Hepatocyte (in vitro differentiated cells): ENCODE measurements around the gene AKT1.

Experiments used
- EZH2 ChIP-seq: fragments of 200-600 bp; sonication (generic); IDR thresholded peaks from 2 replicates; pipeline ENCODE4 v1.6.1; 2016; ENCODE audit warnings: antibody characterized with exemption, mild to moderate bottlenecking, borderline replicate concordance
- EZH2phosphoT487 ChIP-seq: fragments of 200-600 bp; sonication (generic); IDR thresholded peaks from one replicate; pipeline ENCODE4 v1.6.1; 2018; ENCODE audit warnings: antibody characterized with exemption, mild to moderate bottlenecking, low read depth, moderate library complexity; ENCODE audit not compliant: unreplicated experiment, severe bottlenecking
- TF ChIP-seq, protein P1 (sequence below): fragments of 200-600 bp; sonication (generic); IDR thresholded peaks from 2 replicates; pipeline ENCODE4 v1.5.1; 2016; ENCODE audit warnings: antibody characterized with exemption, mild to moderate bottlenecking; ENCODE audit not compliant: poor library complexity

DNA sequence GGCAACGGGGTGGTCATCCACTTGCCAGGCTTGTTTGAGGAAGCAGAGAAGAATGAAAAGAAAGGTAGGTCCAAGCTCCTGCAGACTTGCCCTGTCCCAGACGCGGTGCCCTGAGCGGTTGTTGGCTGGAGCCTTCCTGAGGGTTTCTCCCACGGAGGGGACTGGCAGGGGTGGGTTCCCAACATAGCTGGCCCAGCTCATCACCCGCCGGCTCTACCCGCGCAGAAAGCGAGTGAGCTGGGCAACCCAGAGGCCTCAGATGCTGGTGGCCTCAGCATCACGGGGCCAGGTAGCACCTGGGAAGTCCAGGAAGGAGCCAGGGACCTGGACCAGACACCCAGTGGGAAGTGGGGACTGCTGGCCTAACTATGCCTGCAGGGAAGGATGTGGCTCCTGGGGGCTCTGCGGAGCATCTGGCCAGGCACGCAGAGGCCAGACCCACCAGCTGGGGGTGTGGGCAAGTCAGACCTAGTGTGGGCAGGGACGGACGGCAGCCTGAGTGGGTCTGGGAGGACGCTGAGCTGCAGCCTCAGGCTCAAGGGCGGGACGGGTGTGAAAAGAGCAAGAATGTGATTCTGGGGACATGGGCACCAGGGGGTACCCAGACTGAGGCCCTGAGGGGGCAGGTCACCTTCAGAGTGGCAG, 57.1 kb downstream of the AKT1 start:
- TF ChIP-seq, protein P1, sequence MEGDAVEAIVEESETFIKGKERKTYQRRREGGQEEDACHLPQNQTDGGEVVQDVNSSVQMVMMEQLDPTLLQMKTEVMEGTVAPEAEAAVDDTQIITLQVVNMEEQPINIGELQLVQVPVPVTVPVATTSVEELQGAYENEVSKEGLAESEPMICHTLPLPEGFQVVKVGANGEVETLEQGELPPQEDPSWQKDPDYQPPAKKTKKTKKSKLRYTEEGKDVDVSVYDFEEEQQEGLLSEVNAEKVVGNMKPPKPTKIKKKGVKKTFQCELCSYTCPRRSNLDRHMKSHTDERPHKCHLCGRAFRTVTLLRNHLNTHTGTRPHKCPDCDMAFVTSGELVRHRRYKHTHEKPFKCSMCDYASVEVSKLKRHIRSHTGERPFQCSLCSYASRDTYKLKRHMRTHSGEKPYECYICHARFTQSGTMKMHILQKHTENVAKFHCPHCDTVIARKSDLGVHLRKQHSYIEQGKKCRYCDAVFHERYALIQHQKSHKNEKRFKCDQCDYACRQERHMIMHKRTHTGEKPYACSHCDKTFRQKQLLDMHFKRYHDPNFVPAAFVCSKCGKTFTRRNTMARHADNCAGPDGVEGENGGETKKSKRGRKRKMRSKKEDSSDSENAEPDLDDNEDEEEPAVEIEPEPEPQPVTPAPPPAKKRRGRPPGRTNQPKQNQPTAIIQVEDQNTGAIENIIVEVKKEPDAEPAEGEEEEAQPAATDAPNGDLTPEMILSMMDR = no peak
- TF ChIP-seq EZH2phosphoT487 = no peak
- TF ChIP-seq EZH2 = no peak
